IMR-90 (cell line): ENCODE results near the gene OR13J1. TPM values are rescaled to one million over a fixed set of nuclear protein-coding genes. Genes with fewer than 3 reads are reported as not detected.

Experiments used
- ATAC-seq: fragments of 200-7000 bp; cut with Tn5 transposase; 2 replicates; pipeline ENCODE4 v1.9.1; 2020; ENCODE audit warnings: low read depth, mild to moderate bottlenecking, moderate library complexity
- BruUV-seq: library from RNA; stranded (reverse); fragments of 400-500 nt; replicated peaks from 2 replicates; lab custom pipeline; 2021; lab: Mats Ljungman, UMichigan
- CTCF ChIA-PET: fragments of 300-600 bp; formaldehyde crosslinking; extraction: SDS; loops from one replicate; lab custom pipeline; 2021; ENCODE audit warnings: antibody characterized with exemption; lab: Yijun Ruan, JAX
- POLR2A ChIA-PET: fragments of 300-600 bp; sonication (Branson Sonifier 250); formaldehyde crosslinking; loops from one replicate; lab custom pipeline; 2022; ENCODE audit warnings: antibody characterized with exemption; ENCODE audit not compliant: unreplicated experiment; lab: Charles Lee
- DNase-seq: peaks from one replicate; pipeline ENCODE4 v3.0.0; 2013
- H2AFZ ChIP-seq: replicated peaks from 2 replicates; pipeline ENCODE3; 2013; ENCODE audit warnings: low read length, mild to moderate bottlenecking; ENCODE audit not compliant: poor library complexity
- H2AK5ac ChIP-seq: 2 replicates; pipeline ENCODE4 v1.6.1; 2013; ENCODE audit warnings: low read depth, low read length, inconsistent platforms
- H2AK9ac ChIP-seq: replicated peaks from 2 replicates; pipeline ENCODE3; 2013; ENCODE audit warnings: mild to moderate bottlenecking, low read depth, low read length, moderate library complexity; ENCODE audit not compliant: poor library complexity
- H2BK120ac ChIP-seq: 2 replicates; pipeline ENCODE4 v1.6.1; 2013; ENCODE audit warnings: low read depth, low read length, inconsistent platforms
- H2BK15ac ChIP-seq: 3 replicates; pipeline ENCODE4 v1.6.1; 2013; ENCODE audit warnings: low read depth, low read length, inconsistent platforms
- H2BK20ac ChIP-seq: 2 replicates; pipeline ENCODE4 v1.6.1; 2013; ENCODE audit warnings: low read depth, mild to moderate bottlenecking, inconsistent platforms, low read length, moderate library complexity
- H2BK5ac ChIP-seq: 2 replicates; pipeline ENCODE4 v1.6.1; 2013; ENCODE audit warnings: mild to moderate bottlenecking, low read depth, low read length, inconsistent platforms; ENCODE audit not compliant: poor library complexity, severe bottlenecking
- H3K14ac ChIP-seq: replicated peaks from 2 replicates; pipeline ENCODE4 v1.6.1; 2013; ENCODE audit warnings: low read depth, low read length, inconsistent platforms
- H3K18ac ChIP-seq: 2 replicates; pipeline ENCODE4 v1.6.1; 2013; ENCODE audit warnings: low read depth, low read length, control low read depth
- H3K23ac ChIP-seq: 2 replicates; pipeline ENCODE4 v1.6.1; 2013; ENCODE audit warnings: low read depth, low read length, inconsistent platforms
- H3K27ac ChIP-seq: 2 replicates; pipeline ENCODE4 v1.5.1; 2013; ENCODE audit warnings: mild to moderate bottlenecking, control low read depth, low read length; ENCODE audit not compliant: insufficient read depth
- H3K27me3 ChIP-seq: 2 replicates; pipeline ENCODE4 v1.6.1; 2013; ENCODE audit warnings: low read length; ENCODE audit not compliant: control insufficient read depth, insufficient read depth
- H3K36me3 ChIP-seq: 2 replicates; pipeline ENCODE4 v1.6.1; 2013; ENCODE audit warnings: low read length, mixed read lengths; ENCODE audit not compliant: control insufficient read depth, insufficient read depth
- H3K4ac ChIP-seq: 2 replicates; pipeline ENCODE4 v1.6.1; 2013; ENCODE audit warnings: low read depth, low read length, inconsistent platforms
- H3K4me1 ChIP-seq: 2 replicates; pipeline ENCODE4 v1.6.1; 2013; ENCODE audit warnings: low read length, mixed read lengths; ENCODE audit not compliant: control insufficient read depth, insufficient read depth
- H3K4me2 ChIP-seq: 2 replicates; pipeline ENCODE4 v1.6.1; 2013; ENCODE audit warnings: low read depth, mild to moderate bottlenecking, control low read depth, low read length, moderate library complexity
- H3K4me3 ChIP-seq: 2 replicates; pipeline ENCODE4 v1.5.1; 2013; ENCODE audit warnings: low read depth, mild to moderate bottlenecking, control low read depth, low read length, moderate library complexity; ENCODE audit not compliant: insufficient read depth
- H3K56ac ChIP-seq: 2 replicates; pipeline ENCODE4 v1.6.1; 2013; ENCODE audit warnings: low read length, inconsistent platforms; ENCODE audit not compliant: insufficient read depth; ENCODE audit errors: extremely low read depth
- H3K79me1 ChIP-seq, 2 experiments: 2 replicates each; pipeline ENCODE4 v1.6.1; 2013; ENCODE audit warnings: low read length in 2 of 2, inconsistent platforms in 1 of 2, low read depth in 1 of 2
- H3K9ac ChIP-seq: 2 replicates; pipeline ENCODE4 v1.6.1; 2013; ENCODE audit warnings: low read depth, low read length, control low read depth
- H3K9me1 ChIP-seq: 2 replicates; pipeline ENCODE4 v1.6.1; 2013; ENCODE audit warnings: low read length, inconsistent platforms; ENCODE audit not compliant: insufficient read depth
- H3K9me3 ChIP-seq: 2 replicates; pipeline ENCODE4 v1.6.1; 2013; ENCODE audit warnings: low read length; ENCODE audit not compliant: control insufficient read depth, insufficient read depth
- H4K20me1 ChIP-seq: 2 replicates; pipeline ENCODE4 v1.6.1; 2013; ENCODE audit warnings: low read length, inconsistent platforms; ENCODE audit not compliant: insufficient read depth
- H4K5ac ChIP-seq: 2 replicates; pipeline ENCODE4 v1.6.1; 2013; ENCODE audit warnings: mild to moderate bottlenecking, low read depth, low read length, control low read depth
- H4K8ac ChIP-seq, 2 experiments: 2 replicates each; pipeline ENCODE4 v1.6.1; 2013; ENCODE audit warnings: low read depth in 2 of 2, low read length in 2 of 2, control low read depth in 1 of 2, inconsistent platforms in 1 of 2
- H4K91ac ChIP-seq: 2 replicates; pipeline ENCODE4 v1.6.1; 2013; ENCODE audit warnings: low read depth, low read length, inconsistent platforms; ENCODE audit not compliant: insufficient read depth
- CEBPB ChIP-seq: IDR thresholded peaks from 2 replicates; pipeline ENCODE4 v1.6.1; 2012; ENCODE audit warnings: low read depth, low read length, improper control_type of control experiment
- CHD1 ChIP-seq: IDR thresholded peaks from 2 replicates; pipeline ENCODE4 v1.6.1; 2012; ENCODE audit warnings: low read depth, low read length, improper control_type of control experiment
- FOS ChIP-seq: fragments of 150-350 bp; IDR thresholded peaks from 2 replicates; pipeline ENCODE4 v1.6.1; 2016; ENCODE audit warnings: low read depth, low read length
- MAFK ChIP-seq: IDR thresholded peaks from 2 replicates; pipeline ENCODE4 v1.6.1; 2012; ENCODE audit warnings: low read depth, low read length, improper control_type of control experiment
- MAZ ChIP-seq: IDR thresholded peaks from 2 replicates; pipeline ENCODE4 v1.6.1; 2012; ENCODE audit warnings: low read depth, mild to moderate bottlenecking, low read length, improper control_type of control experiment, moderate library complexity, borderline replicate concordance
- MXI1 ChIP-seq: IDR thresholded peaks from 2 replicates; pipeline ENCODE4 v1.6.1; 2012; ENCODE audit warnings: low read depth, mild to moderate bottlenecking, low read length, moderate library complexity, borderline replicate concordance
- NFE2L2 ChIP-seq: fragments of 150-350 bp; IDR thresholded peaks from 2 replicates; pipeline ENCODE4 v1.6.1; 2016; ENCODE audit warnings: low read depth, mild to moderate bottlenecking, low read length
- POLR2A ChIP-seq: IDR thresholded peaks from 2 replicates; pipeline ENCODE4 v1.6.1; 2012; ENCODE audit warnings: mild to moderate bottlenecking, low read depth, low read length
- RAD21 ChIP-seq: IDR thresholded peaks from 2 replicates; pipeline ENCODE4 v1.6.1; 2012; ENCODE audit warnings: low read length, improper control_type of control experiment
- RCOR1 ChIP-seq: IDR thresholded peaks from 2 replicates; pipeline ENCODE4 v1.6.1; 2012; ENCODE audit warnings: mild to moderate bottlenecking, low read length, improper control_type of control experiment; ENCODE audit not compliant: insufficient replicate concordance
- RFX5 ChIP-seq: IDR thresholded peaks from 2 replicates; pipeline ENCODE4 v1.8.0; 2012; ENCODE audit warnings: low read depth, mild to moderate bottlenecking, low read length, moderate library complexity
- WGBS, 2 experiments: methylation state at CpG; one replicate each; pipeline versions ENCODE4 v1.1.5 to v1.1.7; 2013; ENCODE audit warnings: missing lambda C conversion rate in 2 of 2; ENCODE audit not compliant: insufficient read length in 1 of 2; ENCODE audit errors: extremely low coverage in 2 of 2; 5-methylcytosine and 5-hydroxymethylcytosine counted together
- dilution Hi-C: fragments of 300-500 bp; cut with HindIII; formaldehyde crosslinking; loops from one replicate; pipeline ENCODE4 v1.14.3; 2018; ENCODE audit warnings: low sequenced_read_pairs; ENCODE audit not compliant: unreplicated experiment
- in situ Hi-C: fragments of 300-500 bp; cut with MboI; formaldehyde crosslinking; loops from 3 replicates; pipeline ENCODE4 v1.14.3; 2019; ENCODE audit warnings: low sequenced_read_pairs, inconsistent platforms, mixed read lengths
- intact Hi-C: fragments of 100-400 bp; cut with micrococcal nuclease; formaldehyde crosslinking; loops from 2 replicates; pipeline ENCODE4 v1.10.0; 2022
- polyA plus RNA-seq, 3 experiments: library from polyadenylated mRNA; depleted of rRNA; stranded (reverse); fragments of >200 nt; gene quantifications; 2 replicates each; pipeline ENCODE4 v1.2.3, GENCODE V29; 2012; ENCODE audit warnings: low replicate concordance in 1 of 3
- total RNA-seq: library from RNA; depleted of rRNA; stranded (reverse); fragments of >200 nt; gene quantifications from 2 replicates; pipeline ENCODE4 v1.2.3, GENCODE V29; 2012
- TF ChIP-seq, protein P1 (sequence below): conservative IDR thresholded peaks from 2 replicates; pipeline ENCODE4 v1.5.1; 2012; ENCODE audit warnings: mild to moderate bottlenecking, low read depth, low read length, improper control_type of control experiment
- TF ChIP-seq, protein P2 (sequence below): fragments of 150-350 bp; IDR thresholded peaks from 2 replicates; pipeline ENCODE4 v1.6.1; 2017; ENCODE audit warnings: mild to moderate bottlenecking, antibody characterized with exemption, low read length, low read depth
- TF ChIP-seq, protein P3 (sequence below): fragments of 150-350 bp; IDR thresholded peaks from 2 replicates; pipeline ENCODE4 v1.6.1; 2016; ENCODE audit warnings: low read depth, mild to moderate bottlenecking, low read length, moderate library complexity, borderline replicate concordance

OR13J1 gene
- total and polyA plus RNA-seq, 2 of the 4 experiments (the other 2 are of a cell fraction), result not detected

DNA sequence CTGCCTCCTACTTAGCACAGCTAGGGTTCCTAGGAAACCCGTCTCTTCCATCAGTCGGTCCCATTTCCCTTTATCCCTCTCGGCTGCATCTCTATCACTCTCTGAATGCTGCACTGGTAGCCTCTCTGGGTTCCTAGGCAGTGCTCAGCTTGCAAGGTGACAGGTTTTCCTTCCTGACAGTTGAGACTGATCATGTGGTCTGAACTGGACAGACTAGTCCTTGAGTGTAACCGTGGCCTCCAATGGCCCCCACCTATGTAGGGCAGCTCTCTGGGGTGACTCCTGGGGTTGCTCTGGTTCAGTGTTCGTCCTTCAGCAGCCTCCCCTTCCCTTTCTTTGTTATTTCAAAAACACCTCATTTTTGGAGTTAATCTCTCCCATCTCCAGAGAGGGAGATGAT lies 37.4 kb downstream of the OR13J1 start:
- H4K8ac ChIP-seq, result no peak overlapping the region
- dilution Hi-C loops, result no loop called here
- peaks cover 2 to 18% of the 10 kb centered on the region in 2 experiments; a peak in 3 of 4 replicates for H3K79me1 ChIP-seq
- H3K14ac ChIP-seq, result no peak overlapping the region
- no peak overlapping the region for H3K4me2 ChIP-seq
- ATAC-seq (no peak), DNase-seq (no peak)
- H2BK120ac ChIP-seq, result no peak overlapping the region
- H2BK5ac ChIP-seq, result no peak overlapping the region
- H4K20me1 ChIP-seq, result no peaks in the 10 kb centered on the region
- no peak overlapping the region for H3K18ac ChIP-seq
- no peak overlapping the region for H2BK20ac ChIP-seq
- H3K9ac ChIP-seq, result no peak overlapping the region
- H3K56ac ChIP-seq, result no peak overlapping the region
- TF ChIP-seq NFE2L2 (no peak), MAFK (no peak), RFX5 (no peak), POLR2A (no peak), MXI1 (no peak), RCOR1 (no peak), RAD21 (no peak), CHD1 (no peak), MAZ (no peak), CEBPB (no peak), FOS (no peak)
- TF ChIP-seq, protein P1, sequence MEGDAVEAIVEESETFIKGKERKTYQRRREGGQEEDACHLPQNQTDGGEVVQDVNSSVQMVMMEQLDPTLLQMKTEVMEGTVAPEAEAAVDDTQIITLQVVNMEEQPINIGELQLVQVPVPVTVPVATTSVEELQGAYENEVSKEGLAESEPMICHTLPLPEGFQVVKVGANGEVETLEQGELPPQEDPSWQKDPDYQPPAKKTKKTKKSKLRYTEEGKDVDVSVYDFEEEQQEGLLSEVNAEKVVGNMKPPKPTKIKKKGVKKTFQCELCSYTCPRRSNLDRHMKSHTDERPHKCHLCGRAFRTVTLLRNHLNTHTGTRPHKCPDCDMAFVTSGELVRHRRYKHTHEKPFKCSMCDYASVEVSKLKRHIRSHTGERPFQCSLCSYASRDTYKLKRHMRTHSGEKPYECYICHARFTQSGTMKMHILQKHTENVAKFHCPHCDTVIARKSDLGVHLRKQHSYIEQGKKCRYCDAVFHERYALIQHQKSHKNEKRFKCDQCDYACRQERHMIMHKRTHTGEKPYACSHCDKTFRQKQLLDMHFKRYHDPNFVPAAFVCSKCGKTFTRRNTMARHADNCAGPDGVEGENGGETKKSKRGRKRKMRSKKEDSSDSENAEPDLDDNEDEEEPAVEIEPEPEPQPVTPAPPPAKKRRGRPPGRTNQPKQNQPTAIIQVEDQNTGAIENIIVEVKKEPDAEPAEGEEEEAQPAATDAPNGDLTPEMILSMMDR, result no peak
- TF ChIP-seq, protein P2, sequence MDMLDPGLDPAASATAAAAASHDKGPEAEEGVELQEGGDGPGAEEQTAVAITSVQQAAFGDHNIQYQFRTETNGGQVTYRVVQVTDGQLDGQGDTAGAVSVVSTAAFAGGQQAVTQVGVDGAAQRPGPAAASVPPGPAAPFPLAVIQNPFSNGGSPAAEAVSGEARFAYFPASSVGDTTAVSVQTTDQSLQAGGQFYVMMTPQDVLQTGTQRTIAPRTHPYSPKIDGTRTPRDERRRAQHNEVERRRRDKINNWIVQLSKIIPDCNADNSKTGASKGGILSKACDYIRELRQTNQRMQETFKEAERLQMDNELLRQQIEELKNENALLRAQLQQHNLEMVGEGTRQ, result no peak
- TF ChIP-seq, protein P3, sequence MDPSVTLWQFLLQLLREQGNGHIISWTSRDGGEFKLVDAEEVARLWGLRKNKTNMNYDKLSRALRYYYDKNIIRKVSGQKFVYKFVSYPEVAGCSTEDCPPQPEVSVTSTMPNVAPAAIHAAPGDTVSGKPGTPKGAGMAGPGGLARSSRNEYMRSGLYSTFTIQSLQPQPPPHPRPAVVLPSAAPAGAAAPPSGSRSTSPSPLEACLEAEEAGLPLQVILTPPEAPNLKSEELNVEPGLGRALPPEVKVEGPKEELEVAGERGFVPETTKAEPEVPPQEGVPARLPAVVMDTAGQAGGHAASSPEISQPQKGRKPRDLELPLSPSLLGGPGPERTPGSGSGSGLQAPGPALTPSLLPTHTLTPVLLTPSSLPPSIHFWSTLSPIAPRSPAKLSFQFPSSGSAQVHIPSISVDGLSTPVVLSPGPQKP, result no peak
- no peaks in the 10 kb centered on the region for H3K36me3 ChIP-seq
- no peak overlapping the region for H2AFZ ChIP-seq
- POLR2A ChIA-PET, result no interaction called here
- no peak overlapping the region for H3K27ac ChIP-seq
- no peak overlapping the region for H2AK9ac ChIP-seq
- no peak overlapping the region for H4K5ac ChIP-seq
- no peak overlapping the region for H2BK15ac ChIP-seq
- no peaks in the 10 kb centered on the region for H3K27me3 ChIP-seq
- no peak overlapping the region for H3K23ac ChIP-seq
- CTCF ChIA-PET, result no interaction called here
- BruUV-seq, result no TSS peak
- H2AK5ac ChIP-seq, result no peak overlapping the region
- intact Hi-C loops, result no loop called here
- in situ Hi-C loops, result no loop called here
- peaks cover 6% of the 10 kb centered on the region for H3K4me1 ChIP-seq
- H3K4ac ChIP-seq, result no peak overlapping the region
- H3K9me3 ChIP-seq, result no peaks in the 10 kb centered on the region
- H3K9me1 ChIP-seq, result peaks cover 12% of the 10 kb centered on the region
- H4K91ac ChIP-seq, result no peak overlapping the region
- 80% methylated on average over 1 of the region's 5 CpGs; no CpG with 5 or more reads in 1 of the 2 experiments for WGBS, 2 experiments
- H3K4me3 ChIP-seq, result no peak overlapping the region
